K562 (cell line): Measurements from ENCODE around the gene GPR32. TPM values are rescaled to one million over a fixed set of nuclear protein-coding genes. Genes with fewer than 3 reads are reported as not detected.

Experiments
- ATAC-seq: fragments of 200-7000 bp; cut with Tn5 transposase; 3 replicates; pipeline ENCODE4 v1.9.1; 2020; ENCODE audit warnings: moderate library complexity
- BruUV-seq: library from RNA; stranded (reverse); fragments of 400-500 nt; replicated peaks from 2 replicates; lab custom pipeline; 2021; lab: Mats Ljungman, UMichigan
- CTCF ChIA-PET: fragments of 300-600 bp; formaldehyde crosslinking; extraction: SDS; loops from one replicate; lab custom pipeline; 2021; ENCODE audit warnings: low intra/inter-chr PET ratio; lab: Yijun Ruan, JAX
- POLR2A ChIA-PET: fragments of 300-600, 350-650 bp; sonication (Branson Sonifier 250); formaldehyde crosslinking; extraction: SDS; loops from one replicate; lab custom pipeline; 2021; ENCODE audit warnings: antibody characterized with exemption, inconsistent platforms; lab: Yijun Ruan, JAX
- DNase-seq, 4 experiments: peaks; one replicate each; pipeline versions ENCODE4 v3.0.0 to v3.0.0-alpha.2; 2011 to 2018; ENCODE audit warnings: low spot score in 3 of 4, mixed read lengths in 3 of 4; ENCODE audit errors: extremely low read depth in 1 of 4
- FAIRE-seq: peaks from 2 replicates; lab custom pipeline; 2011; peaks lifted over from hg19 to GRCh38; lab: Jason Lieb, UNC
- H2AFZ ChIP-seq: 2 replicates; pipeline ENCODE4 v1.6.0; 2011; ENCODE audit warnings: low read depth, low read length, control low read depth, inconsistent platforms
- H3K27ac ChIP-seq: fragments of 200-600 bp; 3 replicates; pipeline ENCODE4 v1.8.0; 2011; ENCODE audit warnings: low read depth, mild to moderate bottlenecking, control low read depth, inconsistent platforms, low read length, moderate library complexity, mixed read lengths; ENCODE audit errors: extremely low read depth
- H3K27me3 ChIP-seq, 2 experiments: fragments of 300-600 bp in 1 of 2; 2 replicates in 1 of 2; 3 replicates in 1 of 2; pipeline versions ENCODE4 v1.6.0 to v1.8.0; 2011; ENCODE audit warnings: inconsistent platforms in 2 of 2, low read length in 2 of 2, mild to moderate bottlenecking in 1 of 2, mixed read lengths in 1 of 2, moderate library complexity in 1 of 2; ENCODE audit not compliant: control insufficient read depth in 2 of 2, insufficient read depth in 2 of 2
- H3K36me3 ChIP-seq: fragments of 300-600 bp; 3 replicates; pipeline ENCODE4 v1.8.0; 2011; ENCODE audit warnings: mild to moderate bottlenecking, low read length, inconsistent platforms; ENCODE audit not compliant: control insufficient read depth, insufficient read depth
- H3K4me1 ChIP-seq, 2 experiments: fragments of 200-600 bp in 1 of 2; replicated peaks in 1 of 2; 2 replicates in 1 of 2; 3 replicates in 1 of 2; pipeline versions ENCODE4 v1.5.1 to v1.8.0; 2011; ENCODE audit warnings: inconsistent platforms in 2 of 2, low read length in 2 of 2, mild to moderate bottlenecking in 1 of 2, mixed read lengths in 1 of 2, moderate library complexity in 1 of 2; ENCODE audit not compliant: control insufficient read depth in 2 of 2, insufficient read depth in 2 of 2
- H3K4me2 ChIP-seq: 2 replicates; pipeline ENCODE4 v1.6.1; 2011; ENCODE audit warnings: low read length, control low read depth, inconsistent platforms, mixed read lengths; ENCODE audit not compliant: insufficient read depth
- H3K4me3 ChIP-seq: fragments of 200-600 bp; sonication (generic), shearing (Covaris generic); 2 replicates; pipeline ENCODE4 v1.5.1; 2016; ENCODE audit warnings: control low read depth, inconsistent platforms
- H3K79me2 ChIP-seq: fragments of 200-600 bp; 3 replicates; pipeline ENCODE4 v1.8.0; 2011; ENCODE audit warnings: low read length, inconsistent platforms; ENCODE audit not compliant: control insufficient read depth, insufficient read depth
- H3K9ac ChIP-seq, 2 experiments: 2 replicates each; pipeline versions ENCODE4 v1.6.0 to v1.6.1; 2011; ENCODE audit warnings: low read depth in 2 of 2, low read length in 2 of 2, control low read depth in 1 of 2, inconsistent platforms in 1 of 2, mild to moderate bottlenecking in 1 of 2, mixed read lengths in 1 of 2; ENCODE audit not compliant: insufficient read depth in 1 of 2
- H3K9me1 ChIP-seq: one replicate; pipeline ENCODE4 v1.6.0; 2011; ENCODE audit warnings: inconsistent platforms, mild to moderate bottlenecking, low read length, moderate library complexity; ENCODE audit not compliant: control insufficient read depth, insufficient read depth
- H3K9me3 ChIP-seq: replicated peaks from 2 replicates; pipeline ENCODE4 v1.5.1; 2011; ENCODE audit warnings: low read depth, low read length, inconsistent platforms; ENCODE audit not compliant: control insufficient read depth, insufficient read depth
- H4K20me1 ChIP-seq: replicated peaks from 2 replicates; pipeline ENCODE4 v1.6.1; 2011; ENCODE audit warnings: low read length, inconsistent platforms, mixed read lengths; ENCODE audit not compliant: control insufficient read depth, insufficient read depth
- CBFA2T2 ChIP-seq: fragments of 450-650 bp; conservative IDR thresholded peaks from 2 replicates; pipeline ENCODE4 v1.6.1; 2017; ENCODE audit warnings: mild to moderate bottlenecking
- CHD4 ChIP-seq: fragments of 200-600 bp; sonication (generic); IDR thresholded peaks from 3 replicates; pipeline ENCODE4 v1.6.1; 2012; ENCODE audit warnings: low read depth, mild to moderate bottlenecking, mixed read lengths, low read length, inconsistent platforms; ENCODE audit not compliant: insufficient read depth, insufficient replicate concordance, poor library complexity, severe bottlenecking
- CREM ChIP-seq: IDR thresholded peaks from 2 replicates; pipeline ENCODE4 v1.6.1; 2014; ENCODE audit warnings: antibody characterized with exemption, low read depth
- JUND ChIP-seq, 2 experiments: IDR thresholded peaks; 2 replicates in 1 of 2; 3 replicates in 1 of 2; pipeline ENCODE4 v1.6.1; 2011; ENCODE audit warnings: borderline replicate concordance in 2 of 2, low read depth in 2 of 2, low read length in 2 of 2, improper control_type of control experiment in 1 of 2, missing biosample characterization in 1 of 2, missing genetic modification characterization in 1 of 2, missing genetic modification reagents in 1 of 2
- RBM25 ChIP-seq: fragments of 200-400 bp; formaldehyde crosslinking; IDR thresholded peaks from 2 replicates; pipeline ENCODE4 v1.6.1; 2018; ENCODE audit warnings: low read length, low read depth, moderate library complexity; ENCODE audit not compliant: severe bottlenecking
- WGBS: fragments of 100-300 bp; shearing (Covaris generic); methylation state at CpG from one replicate; pipeline ENCODE4 v1.1.6; 2016; ENCODE audit warnings: low coverage, mixed read lengths; ENCODE audit not compliant: insufficient coverage; ENCODE audit errors: missing lambda C conversion rate; 5-methylcytosine and 5-hydroxymethylcytosine counted together
- in situ Hi-C: fragments of 300-500 bp; cut with MboI; formaldehyde crosslinking; loops from 4 replicates; pipeline ENCODE4 v1.15.0; 2018; ENCODE audit warnings: inconsistent platforms, mixed read lengths
- intact Hi-C: fragments of 100-400 bp; cut with micrococcal nuclease; formaldehyde crosslinking; loops from 2 replicates; pipeline ENCODE4 v1.14.2; 2022
- polyA plus RNA-seq, 8 experiments: library from polyadenylated mRNA; depleted of rRNA in 4 of 8; stranded (reverse) in 5 of 8; unstranded in 3 of 8; fragments of >200 nt; fragmentation: Nextera tagmentation in 2 of 8; fragmentation: Illumina TruSeq in 1 of 8; extraction: Ambion mirVana in 2 of 8; extraction: Trizol in 1 of 8; gene quantifications; 2 replicates each; pipeline versions ENCODE4 v1.2.1 to v1.2.3, GENCODE V29; 2011 to 2014; ENCODE audit warnings: inconsistent platforms in 1 of 8, missing spikeins in 1 of 8
- total RNA-seq, 7 experiments: library from RNA; depleted of rRNA in 6 of 7; stranded (reverse); fragments of >200 nt in 6 of 7; fragmentation: Illumina TruSeq in 2 of 7; extraction: Trizol in 2 of 7; gene quantifications; 2 replicates each; pipeline versions ENCODE4 v1.2.1 to v1.2.3, GENCODE V29; 2011 to 2021; ENCODE audit warnings: low replicate concordance in 1 of 7
- TF ChIP-seq, protein P1 (sequence below): fragments of 200-400 bp; formaldehyde crosslinking; IDR thresholded peaks from 2 replicates; pipeline ENCODE4 v1.6.1; 2017; ENCODE audit warnings: mild to moderate bottlenecking, low read depth, low read length, moderate library complexity

Gene GPR32
- total and polyA plus RNA-seq, 9 of the 15 experiments (the other 6 are each of a cell fraction or from before 2014, with no cell fraction given): not detected

GRCh38 chr19:50753879-50754278 is 16.4 kb upstream of the GPR32 start:
- Histone ChIP-seq H3K4me1 (peaks cover 2 to 4% of the 10 kb centered on the region in 2 experiments; a peak in 3 of 5 replicates), H3K27me3 (no peaks in the 10 kb centered on the region), H3K27ac (no peak overlapping the region), H3K36me3 (no peaks in the 10 kb centered on the region), H3K79me2 (no peaks in the 10 kb centered on the region), H3K9me1 (no peaks in the 10 kb centered on the region), H4K20me1 (no peaks in the 10 kb centered on the region), H3K9me3 (no peaks in the 10 kb centered on the region), H2AFZ (no peak overlapping the region), H3K9ac (no peak overlapping the region), H3K4me3 (no peak overlapping the region), H3K4me2 (no peak overlapping the region)
- BruUV-seq: no TSS peak
- FAIRE-seq: no peak
- POLR2A ChIA-PET: interaction anchor here (0.7 to 3.5 kb wide), 2 partner anchors 10 to 20 kb away, joined by 3 to 13 read pairs; no protein-coding TSS in a partner anchor
- WGBS: 74% methylated on average over 4 of the region's 4 CpGs
- TF ChIP-seq CBFA2T2 (no peak), RBM25 (peak; percentile 64), CREM (no peak), CHD4 (no peak), JUND (IDR thresholded peaks at IDR 0.05; ENCODE audit: borderline replicate concordance, low read depth, low read length) (no peak), JUND (tag; IDR thresholded peaks at IDR 0.05; ENCODE audit: borderline replicate concordance, low read depth, low read length) (no peak)
- TF ChIP-seq, protein P1, sequence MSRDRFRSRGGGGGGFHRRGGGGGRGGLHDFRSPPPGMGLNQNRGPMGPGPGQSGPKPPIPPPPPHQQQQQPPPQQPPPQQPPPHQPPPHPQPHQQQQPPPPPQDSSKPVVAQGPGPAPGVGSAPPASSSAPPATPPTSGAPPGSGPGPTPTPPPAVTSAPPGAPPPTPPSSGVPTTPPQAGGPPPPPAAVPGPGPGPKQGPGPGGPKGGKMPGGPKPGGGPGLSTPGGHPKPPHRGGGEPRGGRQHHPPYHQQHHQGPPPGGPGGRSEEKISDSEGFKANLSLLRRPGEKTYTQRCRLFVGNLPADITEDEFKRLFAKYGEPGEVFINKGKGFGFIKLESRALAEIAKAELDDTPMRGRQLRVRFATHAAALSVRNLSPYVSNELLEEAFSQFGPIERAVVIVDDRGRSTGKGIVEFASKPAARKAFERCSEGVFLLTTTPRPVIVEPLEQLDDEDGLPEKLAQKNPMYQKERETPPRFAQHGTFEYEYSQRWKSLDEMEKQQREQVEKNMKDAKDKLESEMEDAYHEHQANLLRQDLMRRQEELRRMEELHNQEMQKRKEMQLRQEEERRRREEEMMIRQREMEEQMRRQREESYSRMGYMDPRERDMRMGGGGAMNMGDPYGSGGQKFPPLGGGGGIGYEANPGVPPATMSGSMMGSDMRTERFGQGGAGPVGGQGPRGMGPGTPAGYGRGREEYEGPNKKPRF: no peak
- CTCF ChIA-PET: no interaction called here
- intact Hi-C loops: no loop called here
- DNase-seq: no peak
- no peak for ATAC-seq
- in situ Hi-C loops: no loop called here
